HG03135 (cell line): Measurements from ENCODE around the gene ZNF212.

Source experiments
- ATAC-seq: cut with Tn5 transposase; IDR thresholded peaks from one replicate; pipeline ENCODE4 v1.9.1; 2021; ENCODE audit warnings: mild to moderate bottlenecking, moderate library complexity; ENCODE audit not compliant: unreplicated experiment

ZNF212 gene

GRCh38 chr7:149284343-149284742, 44.9 kb downstream of the ZNF212 start:
- ATAC-seq = no peak

GRCh38 chr7:149284850-149285585, 45.6 kb downstream of the ZNF212 start:
- peak; percentile 94 for ATAC-seq

DNA sequence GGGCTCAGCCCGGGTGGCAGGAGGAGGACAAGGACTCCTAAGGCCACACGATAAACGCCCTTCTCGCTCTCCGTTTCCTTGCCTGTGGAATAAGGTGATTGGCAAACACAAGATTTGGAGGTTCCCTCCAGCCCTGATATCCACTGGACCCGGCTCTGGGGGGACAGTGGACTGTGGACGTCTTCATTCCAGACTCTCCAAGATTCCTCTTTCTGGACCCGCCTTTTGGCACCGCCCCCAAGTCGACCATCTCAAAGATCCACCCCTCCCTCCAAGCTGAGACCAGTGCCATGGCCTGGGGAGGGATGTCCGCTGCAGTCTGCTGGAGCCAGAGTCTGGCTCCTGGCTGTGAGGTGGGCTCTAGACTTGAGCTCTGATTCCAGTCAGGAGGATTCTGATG, 46.2 kb downstream of the ZNF212 start:
- peak; percentile 4 for ATAC-seq

DNA sequence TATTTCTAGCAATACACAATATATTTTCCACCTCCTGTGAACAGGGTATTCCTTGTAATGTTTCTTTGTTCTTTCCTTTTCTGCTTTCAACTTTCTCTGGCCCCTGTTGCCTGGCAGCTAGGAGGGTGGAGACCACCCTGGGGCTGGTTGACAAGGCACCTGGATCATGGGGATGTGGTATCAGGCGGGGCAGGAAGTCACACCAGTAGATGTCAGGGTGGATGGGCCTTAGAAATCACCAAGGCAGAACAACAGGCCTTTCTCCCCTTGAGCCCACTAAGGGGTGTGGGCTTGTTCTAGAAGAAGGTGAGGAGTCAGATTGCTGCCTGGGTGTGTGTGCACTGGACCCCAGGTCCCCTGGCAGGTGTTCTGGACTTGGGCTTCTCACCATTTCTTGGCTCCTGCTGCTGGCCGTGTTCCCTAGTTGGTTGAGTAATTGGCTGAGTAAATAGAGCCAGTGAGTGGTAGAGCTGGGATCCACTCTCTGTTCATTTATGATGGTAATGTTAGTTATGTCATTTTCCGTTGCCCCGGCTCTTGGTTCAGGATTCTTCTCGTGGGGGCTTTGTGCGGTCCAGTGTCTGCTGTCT, 47.5 kb downstream of the ZNF212 start:
- ATAC-seq = no peak

DNA sequence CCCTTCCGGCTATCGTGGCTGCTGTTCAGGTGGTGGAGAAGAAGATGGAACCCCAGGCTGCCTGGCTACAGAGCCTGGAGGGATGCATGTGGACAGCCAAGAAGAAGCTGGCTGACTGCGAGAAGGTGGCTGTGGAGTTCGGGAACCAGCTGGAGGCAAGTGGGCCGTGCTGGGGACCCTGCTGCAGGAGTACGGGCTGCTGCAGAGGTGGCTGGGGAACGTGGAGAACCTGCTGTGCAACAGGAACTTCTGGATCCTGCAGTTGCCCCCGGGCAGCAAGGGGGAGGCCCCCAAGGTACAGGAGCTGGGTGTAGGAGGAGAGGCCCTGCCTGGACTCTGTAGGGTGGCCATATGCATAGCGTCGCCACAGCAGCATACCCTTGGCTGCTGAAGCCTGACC, 48.2 kb downstream of the ZNF212 start:
- ATAC-seq = no peak

GRCh38 chr7:149289262-149289661, 49.8 kb downstream of the ZNF212 start:
- ATAC-seq = no peak

- ATAC-seq = no peak
These were observed 50.4 kb downstream of the ZNF212 start for GRCh38 chr7:149289856-149290255.

DNA sequence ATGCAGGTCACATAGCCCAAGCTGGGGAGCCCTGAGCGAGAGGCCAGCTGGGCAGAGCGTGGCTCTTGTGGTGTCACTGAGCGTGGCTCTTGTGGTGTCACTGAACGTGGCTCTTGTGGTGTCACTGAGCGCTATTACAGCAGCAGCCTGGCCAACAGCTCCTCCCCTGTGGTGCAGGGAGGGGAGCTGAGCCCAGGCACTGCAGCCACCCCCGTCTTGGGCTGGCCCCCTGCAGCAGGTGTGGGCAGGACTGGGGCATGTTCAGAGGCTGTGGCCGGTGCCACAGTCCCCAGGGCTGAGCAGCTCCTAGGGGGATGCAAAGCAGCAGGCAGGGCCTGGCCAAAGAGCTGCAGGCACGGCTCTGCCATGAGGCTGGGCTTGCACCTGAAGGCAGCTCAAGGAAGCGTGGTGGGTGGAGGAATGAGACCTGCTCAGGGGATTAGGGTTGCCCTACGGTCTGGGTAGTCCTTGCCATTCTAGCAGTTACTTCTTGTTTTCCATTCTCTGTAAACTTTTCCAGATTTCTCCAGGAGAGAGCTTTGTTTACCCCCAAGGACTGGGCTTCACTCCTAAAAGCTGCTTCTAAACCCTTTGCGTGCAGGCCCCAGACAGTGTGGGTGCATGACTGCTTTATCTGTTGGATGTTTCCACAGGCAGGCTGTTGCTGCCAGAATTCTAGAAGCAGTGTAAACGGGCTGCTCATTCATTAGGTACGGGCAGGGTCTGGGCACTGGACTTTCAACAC, 51.8 kb downstream of the ZNF212 start:
- ATAC-seq = no peak

- ATAC-seq = no peak
These were observed 52.5 kb downstream of the ZNF212 start for GRCh38 chr7:149291781-149292461.

DNA sequence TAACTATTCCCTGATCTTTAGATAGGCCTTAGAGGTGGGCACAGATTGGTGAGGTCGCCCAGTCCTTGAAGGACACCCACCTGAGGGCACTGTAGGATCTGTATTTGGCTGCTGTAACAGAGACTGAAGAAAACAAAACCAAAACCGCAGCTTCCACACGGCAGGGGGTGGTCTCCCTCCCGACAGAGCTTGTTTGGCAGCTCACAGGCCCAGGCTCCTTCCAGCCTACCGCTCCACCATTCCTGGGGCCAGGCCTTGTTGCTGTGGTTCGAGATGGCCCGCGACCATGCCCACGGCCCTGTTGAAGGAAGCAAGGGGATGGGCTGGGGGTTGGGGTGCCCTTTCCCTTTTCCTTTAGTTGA, 53.0 kb downstream of the ZNF212 start:
- ATAC-seq = no peak

DNA sequence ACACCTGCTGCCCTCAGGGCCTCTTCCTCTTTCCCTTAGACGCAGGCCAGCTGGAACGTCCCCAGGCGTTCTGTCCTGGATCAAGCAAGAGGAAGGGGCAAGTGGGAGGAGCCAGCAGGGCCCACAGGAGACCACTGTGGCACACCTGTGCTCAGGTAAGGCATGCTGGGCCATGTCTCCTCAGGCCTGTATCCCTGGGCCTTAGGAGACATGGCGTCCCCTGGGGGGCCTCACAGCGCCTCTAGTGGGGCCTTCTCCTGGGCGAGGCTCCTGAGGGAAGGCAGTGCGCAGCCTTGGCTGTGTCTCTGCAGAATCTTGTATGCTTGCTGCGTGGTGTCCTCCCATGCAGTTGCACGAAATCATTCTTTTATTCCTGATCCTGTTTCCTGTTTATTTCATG, 53.9 kb downstream of the ZNF212 start:
- ATAC-seq = no peak

- ATAC-seq = no peak
These were observed 54.6 kb downstream of the ZNF212 start for GRCh38 chr7:149293946-149294633.

- ATAC-seq = no peak
These were observed 55.4 kb downstream of the ZNF212 start for GRCh38 chr7:149294634-149295480.

DNA sequence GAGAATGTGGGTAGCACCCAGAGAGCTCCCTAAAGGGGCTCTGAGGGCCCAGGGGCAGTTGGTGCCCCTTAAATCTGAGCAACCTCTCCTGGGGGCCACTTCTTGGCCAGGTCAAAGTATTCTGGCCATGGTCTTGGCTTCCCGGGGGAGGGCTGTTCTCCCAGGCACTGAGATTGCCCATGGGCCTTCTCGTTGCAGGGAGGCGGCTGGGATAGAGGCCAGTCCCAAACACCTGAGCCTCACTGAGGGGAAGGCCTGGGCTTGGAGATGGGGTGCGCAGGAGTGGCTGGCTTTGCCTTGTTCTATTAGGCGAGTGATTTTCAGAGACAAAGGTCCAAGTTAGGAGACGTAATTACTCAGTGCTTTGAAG, 56.0 kb downstream of the ZNF212 start:
- no peak for ATAC-seq

GRCh38 chr7:149296368-149296767, 56.9 kb downstream of the ZNF212 start:
- ATAC-seq = no peak

DNA sequence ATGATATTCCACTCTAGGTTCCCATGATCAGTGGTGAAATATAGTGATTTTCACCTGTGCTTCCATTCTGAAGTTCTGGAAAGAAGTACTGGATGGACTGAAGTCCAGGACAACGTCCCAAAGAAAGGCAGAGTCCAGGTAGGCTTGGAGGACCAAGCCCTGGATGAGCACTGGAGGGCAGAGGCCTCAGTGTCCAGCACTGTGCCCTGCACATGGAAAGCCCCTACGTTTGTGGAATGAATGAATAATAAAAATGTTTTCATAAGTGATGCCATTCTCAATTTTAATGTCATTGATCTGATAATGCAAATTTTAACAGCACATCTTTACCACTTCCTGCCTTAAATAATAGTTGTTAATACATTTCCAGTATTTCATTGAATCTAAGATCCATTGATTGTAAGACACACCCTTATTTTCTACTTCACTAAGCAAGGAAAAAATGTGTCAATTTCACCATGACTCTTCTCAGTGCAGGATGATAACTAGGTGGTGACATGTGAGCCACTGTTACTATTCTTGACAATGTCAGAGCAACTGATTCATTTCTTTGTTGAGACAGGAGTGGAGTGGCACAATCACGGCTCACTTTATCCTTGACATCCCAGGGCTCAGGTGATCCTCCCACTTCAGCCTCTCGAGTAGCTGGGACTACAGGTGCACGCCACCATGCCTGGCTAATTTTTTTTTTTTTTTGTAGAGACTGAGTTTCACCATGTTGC, 57.7 kb downstream of the ZNF212 start:
- no peak for ATAC-seq

GRCh38 chr7:149300620-149301285, 61.3 kb downstream of the ZNF212 start:
- ATAC-seq = no peak

- no peak for ATAC-seq
These were observed 62.8 kb downstream of the ZNF212 start for GRCh38 chr7:149302222-149302621.

DNA sequence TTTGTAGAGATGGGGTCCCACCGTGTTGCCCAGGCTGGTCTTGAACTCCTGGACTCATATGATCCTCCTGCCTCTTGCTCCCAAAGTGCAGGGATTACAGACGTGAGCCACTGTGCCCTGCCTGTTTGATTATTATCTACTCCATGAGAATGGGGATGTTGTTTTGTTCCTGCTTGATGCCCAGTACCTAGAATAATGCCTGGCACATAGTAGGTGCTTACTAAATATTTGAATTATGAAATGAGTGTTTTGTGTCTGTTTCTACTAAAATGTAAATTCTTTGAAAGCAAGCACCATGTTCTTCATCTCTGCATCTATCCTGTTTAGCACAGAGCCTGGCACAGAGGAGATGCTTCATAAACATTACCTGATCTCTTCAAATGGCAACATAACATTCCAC, 63.4 kb downstream of the ZNF212 start:
- ATAC-seq = no peak
